K562 (cell line): ENCODE measurements around the gene ELF2. TPM values are rescaled to one million over a fixed set of nuclear protein-coding genes. Genes with fewer than 3 reads are reported as not detected.

ENCODE experiments used
- ATAC-seq: fragments of 200-7000 bp; cut with Tn5 transposase; 3 replicates; pipeline ENCODE4 v1.9.1; 2020; ENCODE audit warnings: moderate library complexity
- BruUV-seq: library from RNA; stranded (reverse); fragments of 400-500 nt; replicated peaks from 2 replicates; lab custom pipeline; 2021; lab: Mats Ljungman, UMichigan
- CTCF ChIA-PET: fragments of 300-600 bp; formaldehyde crosslinking; extraction: SDS; loops from one replicate; lab custom pipeline; 2021; ENCODE audit warnings: low intra/inter-chr PET ratio; lab: Yijun Ruan, JAX
- POLR2A ChIA-PET: fragments of 300-600, 350-650 bp; sonication (Branson Sonifier 250); formaldehyde crosslinking; extraction: SDS; loops from one replicate; lab custom pipeline; 2021; ENCODE audit warnings: antibody characterized with exemption, inconsistent platforms; lab: Yijun Ruan, JAX
- DNase-seq, 4 experiments: peaks; one replicate each; pipeline versions ENCODE4 v3.0.0 to v3.0.0-alpha.2; 2011 to 2018; ENCODE audit warnings: low spot score in 3 of 4, mixed read lengths in 3 of 4; ENCODE audit errors: extremely low read depth in 1 of 4
- FAIRE-seq: peaks from 2 replicates; lab custom pipeline; 2011; peaks lifted over from hg19 to GRCh38; lab: Jason Lieb, UNC
- H2AFZ ChIP-seq: 2 replicates; pipeline ENCODE4 v1.6.0; 2011; ENCODE audit warnings: low read depth, low read length, control low read depth, inconsistent platforms
- H3K27ac ChIP-seq: fragments of 200-600 bp; 3 replicates; pipeline ENCODE4 v1.8.0; 2011; ENCODE audit warnings: low read depth, mild to moderate bottlenecking, control low read depth, inconsistent platforms, low read length, moderate library complexity, mixed read lengths; ENCODE audit errors: extremely low read depth
- H3K27me3 ChIP-seq, 2 experiments: fragments of 300-600 bp in 1 of 2; 2 replicates in 1 of 2; 3 replicates in 1 of 2; pipeline versions ENCODE4 v1.6.0 to v1.8.0; 2011; ENCODE audit warnings: inconsistent platforms in 2 of 2, low read length in 2 of 2, mild to moderate bottlenecking in 1 of 2, mixed read lengths in 1 of 2, moderate library complexity in 1 of 2; ENCODE audit not compliant: control insufficient read depth in 2 of 2, insufficient read depth in 2 of 2
- H3K36me3 ChIP-seq: fragments of 300-600 bp; 3 replicates; pipeline ENCODE4 v1.8.0; 2011; ENCODE audit warnings: mild to moderate bottlenecking, low read length, inconsistent platforms; ENCODE audit not compliant: control insufficient read depth, insufficient read depth
- H3K4me1 ChIP-seq, 2 experiments: fragments of 200-600 bp in 1 of 2; replicated peaks in 1 of 2; 2 replicates in 1 of 2; 3 replicates in 1 of 2; pipeline versions ENCODE4 v1.5.1 to v1.8.0; 2011; ENCODE audit warnings: inconsistent platforms in 2 of 2, low read length in 2 of 2, mild to moderate bottlenecking in 1 of 2, mixed read lengths in 1 of 2, moderate library complexity in 1 of 2; ENCODE audit not compliant: control insufficient read depth in 2 of 2, insufficient read depth in 2 of 2
- H3K4me2 ChIP-seq: 2 replicates; pipeline ENCODE4 v1.6.1; 2011; ENCODE audit warnings: low read length, control low read depth, inconsistent platforms, mixed read lengths; ENCODE audit not compliant: insufficient read depth
- H3K4me3 ChIP-seq: fragments of 200-600 bp; sonication (generic), shearing (Covaris generic); 2 replicates; pipeline ENCODE4 v1.5.1; 2016; ENCODE audit warnings: control low read depth, inconsistent platforms
- H3K79me2 ChIP-seq: fragments of 200-600 bp; 3 replicates; pipeline ENCODE4 v1.8.0; 2011; ENCODE audit warnings: low read length, inconsistent platforms; ENCODE audit not compliant: control insufficient read depth, insufficient read depth
- H3K9ac ChIP-seq, 2 experiments: 2 replicates each; pipeline versions ENCODE4 v1.6.0 to v1.6.1; 2011; ENCODE audit warnings: low read depth in 2 of 2, low read length in 2 of 2, control low read depth in 1 of 2, inconsistent platforms in 1 of 2, mild to moderate bottlenecking in 1 of 2, mixed read lengths in 1 of 2; ENCODE audit not compliant: insufficient read depth in 1 of 2
- H3K9me1 ChIP-seq: one replicate; pipeline ENCODE4 v1.6.0; 2011; ENCODE audit warnings: inconsistent platforms, mild to moderate bottlenecking, low read length, moderate library complexity; ENCODE audit not compliant: control insufficient read depth, insufficient read depth
- H3K9me3 ChIP-seq: replicated peaks from 2 replicates; pipeline ENCODE4 v1.5.1; 2011; ENCODE audit warnings: low read depth, low read length, inconsistent platforms; ENCODE audit not compliant: control insufficient read depth, insufficient read depth
- H4K20me1 ChIP-seq: replicated peaks from 2 replicates; pipeline ENCODE4 v1.6.1; 2011; ENCODE audit warnings: low read length, inconsistent platforms, mixed read lengths; ENCODE audit not compliant: control insufficient read depth, insufficient read depth
- ATF3 ChIP-seq, 2 experiments: fragments of 450-650 bp in 1 of 2; sonication (generic) in 1 of 2; formaldehyde crosslinking in 1 of 2; IDR thresholded peaks in 1 of 2; conservative IDR thresholded peaks in 1 of 2; 2 replicates each; pipeline versions ENCODE4 v1.6.1 to v1.8.1; 2016 to 2023; ENCODE audit warnings: mild to moderate bottlenecking in 2 of 2, moderate library complexity in 2 of 2, inconsistent platforms in 1 of 2, missing genetic modification reagents in 1 of 2
- FOXP1 ChIP-seq: sonication (generic); formaldehyde crosslinking; IDR thresholded peaks from 2 replicates; pipeline ENCODE4 v1.8.0; 2022; ENCODE audit warnings: mild to moderate bottlenecking, missing genetic modification reagents
- GTF3C2 ChIP-seq: IDR thresholded peaks from 3 replicates; pipeline ENCODE4 v1.6.1; 2011; ENCODE audit warnings: borderline replicate concordance, mild to moderate bottlenecking, moderate library complexity; ENCODE audit not compliant: insufficient read length; ENCODE audit errors: extremely low read depth
- HCFC1 ChIP-seq: IDR thresholded peaks from 2 replicates; pipeline ENCODE4 v1.6.1; 2012; ENCODE audit warnings: low read depth, low read length, improper control_type of control experiment
- HNRNPUL1 ChIP-seq: fragments of 200-400 bp; formaldehyde crosslinking; IDR thresholded peaks from 2 replicates; pipeline ENCODE4 v1.6.1; 2017; ENCODE audit warnings: low read length
- NONO ChIP-seq, 2 experiments: fragments of 200-400 bp in 1 of 2; fragments of 450-650 bp in 1 of 2; formaldehyde crosslinking in 1 of 2; IDR thresholded peaks; 2 replicates each; pipeline ENCODE4 v1.6.1; 2017; ENCODE audit warnings: low read depth in 2 of 2, mild to moderate bottlenecking in 2 of 2, moderate library complexity in 2 of 2, low read length in 1 of 2
- NR2C2 ChIP-seq, 2 experiments: fragments of 200-800 bp in 1 of 2; sonication (Bioruptor generic) in 1 of 2; sonication (generic) in 1 of 2; formaldehyde crosslinking in 1 of 2; IDR thresholded peaks; 2 replicates each; pipeline versions ENCODE4 v1.6.1 to v1.8.0; 2016 to 2022; ENCODE audit warnings: mild to moderate bottlenecking in 1 of 2, missing compliant biosample characterization in 1 of 2, missing genetic modification characterization in 1 of 2, missing genetic modification reagents in 1 of 2
- PBX2 ChIP-seq, 2 experiments: IDR thresholded peaks in 1 of 2; conservative IDR thresholded peaks in 1 of 2; 2 replicates each; pipeline ENCODE4 v1.6.1; 2016; ENCODE audit warnings: low read depth in 2 of 2, mild to moderate bottlenecking in 1 of 2, missing compliant biosample characterization in 1 of 2, missing genetic modification characterization in 1 of 2, moderate library complexity in 1 of 2
- TAF15 ChIP-seq: fragments of 200-400 bp; formaldehyde crosslinking; IDR thresholded peaks from 2 replicates; pipeline ENCODE4 v1.6.1; 2017; ENCODE audit warnings: mild to moderate bottlenecking, low read depth, low read length, moderate library complexity
- ZNF224 ChIP-seq: sonication (generic); formaldehyde crosslinking; IDR thresholded peaks from 2 replicates; pipeline ENCODE4 v1.8.0; 2022; ENCODE audit warnings: mild to moderate bottlenecking, missing genetic modification reagents
- WGBS: fragments of 100-300 bp; shearing (Covaris generic); methylation state at CpG from one replicate; pipeline ENCODE4 v1.1.6; 2016; ENCODE audit warnings: low coverage, mixed read lengths; ENCODE audit not compliant: insufficient coverage; ENCODE audit errors: missing lambda C conversion rate; 5-methylcytosine and 5-hydroxymethylcytosine counted together
- in situ Hi-C: fragments of 300-500 bp; cut with MboI; formaldehyde crosslinking; loops from 4 replicates; pipeline ENCODE4 v1.15.0; 2018; ENCODE audit warnings: inconsistent platforms, mixed read lengths
- intact Hi-C: fragments of 100-400 bp; cut with micrococcal nuclease; formaldehyde crosslinking; loops from 2 replicates; pipeline ENCODE4 v1.14.2; 2022
- polyA plus RNA-seq, 8 experiments: library from polyadenylated mRNA; depleted of rRNA in 4 of 8; stranded (reverse) in 5 of 8; unstranded in 3 of 8; fragments of >200 nt; fragmentation: Nextera tagmentation in 2 of 8; fragmentation: Illumina TruSeq in 1 of 8; extraction: Ambion mirVana in 2 of 8; extraction: Trizol in 1 of 8; gene quantifications; 2 replicates each; pipeline versions ENCODE4 v1.2.1 to v1.2.3, GENCODE V29; 2011 to 2014; ENCODE audit warnings: inconsistent platforms in 1 of 8, missing spikeins in 1 of 8
- total RNA-seq, 7 experiments: library from RNA; depleted of rRNA in 6 of 7; stranded (reverse); fragments of >200 nt in 6 of 7; fragmentation: Illumina TruSeq in 2 of 7; extraction: Trizol in 2 of 7; gene quantifications; 2 replicates each; pipeline versions ENCODE4 v1.2.1 to v1.2.3, GENCODE V29; 2011 to 2021; ENCODE audit warnings: low replicate concordance in 1 of 7

Gene ELF2
- total and polyA plus RNA-seq, 9 of the 15 experiments (the other 6 are each of a cell fraction or from before 2014, with no cell fraction given), result 9.4 to 58.7 (median 41.6) TPM

GRCh38 chr4:139171876-139172691 lies 4.9 kb downstream of the ELF2 start:
- Histone ChIP-seq H3K9me1 (no peaks in the 10 kb centered on the region), H3K79me2 (peaks cover 93% of the 10 kb centered on the region), H3K4me2 (peak overlapping the region; percentile 47; the same call in 1 of the 2 replicates), H3K4me1 (peaks cover 6 to 25% of the 10 kb centered on the region in 2 experiments; a peak in 3 of 5 replicates), H3K9me3 (no peaks in the 10 kb centered on the region), H3K27ac (peak overlapping the region; percentile 61), H3K9ac (peak overlapping the region in 1 of 2 experiments; percentile 10; a peak in 1 of 4 replicates), H4K20me1 (peaks cover 8% of the 10 kb centered on the region), H3K27me3 (no peaks in the 10 kb centered on the region), H3K36me3 (peaks cover 2% of the 10 kb centered on the region; the same call in 1 of the 3 replicates), H3K4me3 (no peak overlapping the region), H2AFZ (no peak overlapping the region; the same call in 1 of the 2 replicates)
- FAIRE-seq, result peak; percentile 56
- in situ Hi-C loops (no loop called here), intact Hi-C loops (no loop called here)
- ChIA-PET CTCF (no interaction called here), POLR2A (interaction anchor here (0.6 to 2.3 kb wide), 8 partner anchors 8 to 129 kb away, joined by 3 to 8 read pairs (median 4); partner anchors contain the start of gene NAA15)
- peak in 2 of 4 experiments; percentile 25 to 61 for DNase-seq
- 24% methylated on average over 7 of the region's 7 CpGs for WGBS
- ATAC-seq, result no peak
- no TSS peak for BruUV-seq
- peak; percentile 89 for TF ChIP-seq ATF3 (IDR thresholded peaks at IDR 0.05)
- no peak for TF ChIP-seq ATF3 (CRISPR knock-in tag; conservative IDR thresholded peaks at IDR 0.05)
- no peak for TF ChIP-seq PBX2 (CRISPR knock-in tag; IDR thresholded peaks at IDR 0.05; ENCODE audit: low read depth)
- TF ChIP-seq PBX2 (tag; conservative IDR thresholded peaks at IDR 0.05; ENCODE audit: low read depth), result peak; percentile 87
- no peak for TF ChIP-seq NR2C2 (CRISPR knock-in tag; IDR thresholded peaks at IDR 0.05)
- TF ChIP-seq NR2C2 (tag; IDR thresholded peaks at IDR 0.05), result 0 out of 2 replicates have a peak, but pooled peaks have one; percentile 11
- no peak for TF ChIP-seq ZNF224
- TF ChIP-seq NONO (IDR thresholded peaks at IDR 0.05; ENCODE audit: low read depth in 2 of 2, low read length in 1 of 2), result no peak
- TF ChIP-seq HCFC1, result no peak
- no peak for TF ChIP-seq GTF3C2
- TF ChIP-seq TAF15, result no peak
- no peak for TF ChIP-seq FOXP1
- no peak for TF ChIP-seq HNRNPUL1
